Activated CD4-positive, alpha-beta T cell treated with anti-CD3 and anti-CD28 coated beads, Interleukin-2, amount 50 U/mL, for 4 hours (primary cell): Measurements from ENCODE around the gene POLG2.
"Not testable (repeated sequence)": the region's sequence is repeated elsewhere in the genome, so short reads cannot be mapped to it uniquely, and the experiment has no call there.

ENCODE experiments used
- DNase-seq, 2 experiments: peaks; one replicate each; pipeline ENCODE4 v3.0.0-alpha.2; 2020

Gene POLG2

DNA sequence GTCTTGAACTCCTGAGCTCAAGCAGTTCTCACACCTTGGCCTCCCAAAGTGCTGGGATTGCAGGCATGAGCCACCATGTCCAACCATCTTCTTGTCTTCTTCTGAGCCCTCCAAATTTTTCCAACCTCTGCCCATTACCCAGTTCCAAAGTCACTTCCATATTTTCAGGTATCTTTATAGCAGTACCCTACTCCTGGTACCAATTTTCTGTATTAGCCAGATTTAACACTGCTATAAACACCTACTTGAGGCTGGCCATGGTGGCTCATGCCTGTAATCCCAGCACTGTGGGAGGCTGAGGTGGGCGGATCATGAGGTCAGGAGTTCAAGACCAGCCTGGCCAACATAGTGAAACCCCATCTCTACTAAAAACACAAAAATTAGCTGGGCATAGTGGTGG lies 57.3 kb downstream of the POLG2 start:
- DNase-seq = not testable (repeated sequence)

DNA sequence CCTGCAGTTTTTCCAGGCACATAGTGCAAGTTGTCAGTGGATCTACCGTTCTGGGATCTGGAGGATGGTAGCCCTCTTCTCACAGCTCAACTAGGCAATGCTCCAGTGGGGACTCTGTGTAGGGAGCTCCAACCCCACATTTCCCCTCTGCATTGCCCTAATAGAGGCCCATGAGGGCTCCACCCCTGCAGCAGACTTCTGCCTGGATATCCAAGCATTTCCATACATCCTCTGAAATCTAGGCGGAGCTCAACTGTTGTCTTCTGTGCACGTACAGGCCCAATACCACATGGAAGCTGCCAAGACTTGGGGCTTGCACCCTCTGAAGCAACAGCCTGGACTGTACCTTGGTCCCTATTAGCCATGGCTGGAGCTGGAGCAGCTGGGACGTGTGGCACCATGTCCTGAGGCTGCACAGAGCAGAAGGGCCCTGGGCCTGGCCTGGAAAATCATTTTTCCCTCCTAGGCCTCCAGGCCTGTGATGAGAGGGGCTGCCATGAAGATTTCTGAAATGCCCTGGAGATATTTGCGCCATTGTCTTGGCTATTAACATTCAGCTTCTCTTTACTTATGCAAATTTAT lies 58.8 kb downstream of the POLG2 start:
- no peak for DNase-seq

DNA sequence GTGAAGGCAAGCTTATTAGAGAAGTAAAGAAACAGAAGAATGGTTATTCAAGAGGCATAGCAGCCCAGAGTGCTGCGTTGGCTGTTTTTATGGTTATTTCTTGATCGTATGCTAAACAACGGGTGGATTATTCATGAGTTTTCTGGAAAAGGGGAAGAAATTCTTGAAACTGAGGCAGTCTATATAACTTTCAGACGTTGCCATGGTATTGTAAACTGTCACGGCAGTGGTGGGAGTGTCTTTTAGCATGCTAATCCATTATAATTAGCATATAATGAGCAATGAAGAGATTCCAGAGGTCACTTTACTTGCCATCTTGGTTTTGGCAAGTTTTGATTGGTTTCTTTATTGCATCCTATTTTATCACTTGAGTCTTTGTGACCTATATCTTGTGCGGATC lies 65.3 kb downstream of the POLG2 start:
- DNase-seq = no peak

DNA sequence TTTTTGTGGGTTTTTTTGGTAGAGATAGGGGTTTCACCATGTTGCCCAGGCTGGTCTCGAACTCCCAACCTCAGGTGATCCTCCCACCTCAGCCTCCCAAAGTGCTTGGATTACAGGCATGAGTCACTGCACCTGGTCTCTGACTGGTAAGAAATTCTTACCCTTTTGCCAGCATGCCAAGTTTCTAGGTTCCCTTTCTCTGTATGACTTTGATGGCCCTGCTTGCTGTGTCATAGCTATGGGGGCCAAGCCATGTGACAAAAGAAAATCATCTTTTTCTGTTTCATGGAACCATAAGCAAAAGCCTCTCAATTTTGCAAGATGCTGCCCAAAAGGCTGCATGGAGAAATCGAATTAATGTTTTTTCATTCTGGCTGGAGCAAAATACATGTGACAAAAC lies 66.8 kb downstream of the POLG2 start:
- DNase-seq = not testable (repeated sequence)

DNA sequence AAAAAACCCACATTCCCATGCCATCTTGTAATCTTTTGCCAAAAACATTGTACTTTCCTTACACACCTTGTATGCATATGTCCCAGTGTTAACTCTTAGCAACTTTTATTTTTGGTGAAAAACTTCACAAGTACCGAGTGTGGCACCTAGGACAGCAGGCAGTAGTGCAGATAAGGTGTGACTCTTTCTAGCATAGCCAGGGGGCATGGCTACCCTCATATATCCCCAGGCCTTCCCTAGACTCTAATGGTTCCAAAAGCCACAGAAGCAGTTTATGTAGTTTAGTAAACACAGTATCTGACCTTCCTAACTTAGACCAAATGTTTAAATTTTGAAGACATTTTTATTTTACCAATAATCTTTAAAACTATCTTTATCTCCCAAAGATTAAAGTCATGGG lies 68.4 kb downstream of the POLG2 start:
- DNase-seq = no peak
